Smooth muscle cell (in vitro differentiated cells): Measurements from ENCODE around the gene ARL5A. TPM values are rescaled to one million over a fixed set of nuclear protein-coding genes. Genes with fewer than 3 reads are reported as not detected.
"Not testable (repeated sequence)": the region's sequence is repeated elsewhere in the genome, so short reads cannot be mapped to it uniquely, and the experiment has no call there.

Experiments
- DNase-seq: peaks from one replicate; lab custom pipeline; 2025; ENCODE audit not compliant: unreplicated experiment; lab: John Stamatoyannopoulos, UW
- H2AFZ ChIP-seq: fragments of 200-600 bp; sonication (generic); 2 replicates; pipeline ENCODE4 v1.6.0; 2016; ENCODE audit warnings: antibody characterized with exemption, low read depth, mild to moderate bottlenecking
- H3F3A ChIP-seq: fragments of 200-600 bp; sonication (generic); 2 replicates; pipeline ENCODE4 v1.6.0; 2017; ENCODE audit warnings: antibody characterized with exemption, low read depth
- H3K27ac ChIP-seq: fragments of 200-600 bp; sonication (generic); 2 replicates; pipeline ENCODE4 v1.5.1; 2016; ENCODE audit warnings: low read depth, mild to moderate bottlenecking
- H3K27me3 ChIP-seq: fragments of 200-600 bp; sonication (generic); 2 replicates; pipeline ENCODE4 v1.6.1; 2016; ENCODE audit warnings: low read depth, mild to moderate bottlenecking
- H3K36me3 ChIP-seq: fragments of 200-600 bp; sonication (generic); 2 replicates; pipeline ENCODE4 v1.5.1; 2016; ENCODE audit warnings: low read depth
- H3K4me1 ChIP-seq: fragments of 200-600 bp; sonication (generic); 2 replicates; pipeline ENCODE4 v1.5.1; 2016; ENCODE audit warnings: low read depth
- H3K4me2 ChIP-seq: fragments of 200-600 bp; sonication (generic); 2 replicates; pipeline ENCODE4 v1.6.0; 2016; ENCODE audit warnings: mild to moderate bottlenecking
- H3K4me3 ChIP-seq: fragments of 200-600 bp; sonication (generic); 2 replicates; pipeline ENCODE4 v1.5.1; 2016; ENCODE audit warnings: mild to moderate bottlenecking
- H3K79me2 ChIP-seq: fragments of 200-600 bp; sonication (generic); 2 replicates; pipeline ENCODE4 v1.6.0; 2016; ENCODE audit warnings: low read depth, mild to moderate bottlenecking
- H3K9ac ChIP-seq: fragments of 200-600 bp; sonication (generic); 2 replicates; pipeline ENCODE4 v1.6.0; 2016; ENCODE audit warnings: low read depth
- H3K9me3 ChIP-seq: fragments of 200-600 bp; sonication (generic); replicated peaks from 2 replicates; pipeline ENCODE4 v1.5.1; 2016; ENCODE audit warnings: low read depth
- H4K20me1 ChIP-seq: fragments of 200-600 bp; sonication (generic); 2 replicates; pipeline ENCODE4 v1.6.0; 2016; ENCODE audit warnings: low read depth
- WGBS: methylation state at CpG from one replicate; pipeline ENCODE4 v1.1.7; 2016; ENCODE audit warnings: low lambda C conversion rate; 5-methylcytosine and 5-hydroxymethylcytosine counted together
- polyA plus RNA-seq: library from polyadenylated mRNA; unstranded; fragments of >200 nt; fragmentation: Nextera tagmentation; extraction: Ambion mirVana; gene quantifications from 2 replicates; pipeline ENCODE4 v1.2.1, GENCODE V29; 2016
- total RNA-seq: library from RNA; depleted of rRNA; stranded (reverse); fragments of >200 nt; gene quantifications from 2 replicates; pipeline ENCODE4 v1.2.3, GENCODE V29; 2014
- TF ChIP-seq, protein P1 (sequence below): fragments of 200-600 bp; sonication (generic); IDR thresholded peaks from 2 replicates; pipeline ENCODE4 v1.5.1; 2017; ENCODE audit warnings: borderline replicate concordance, mild to moderate bottlenecking, antibody characterized with exemption; ENCODE audit not compliant: insufficient read depth, poor library complexity, severe bottlenecking

Gene ARL5A
- total and polyA plus RNA-seq, 2 experiments from 2014 or later, result 24.2 to 81.2 TPM

GRCh38 chr2:151796774-151797173, 31.4 kb downstream of the ARL5A start:
- no peaks in the 10 kb centered on the region for H4K20me1 ChIP-seq
- WGBS, result 93% methylated on average over 2 of the region's 2 CpGs
- H3K9ac ChIP-seq, result no peak overlapping the region
- peak overlapping the region; percentile 47 for H3K27ac ChIP-seq
- peaks cover 5% of the 10 kb centered on the region for H3K36me3 ChIP-seq
- no peaks in the 10 kb centered on the region for H3K9me3 ChIP-seq
- no peak for DNase-seq
- TF ChIP-seq, protein P1, sequence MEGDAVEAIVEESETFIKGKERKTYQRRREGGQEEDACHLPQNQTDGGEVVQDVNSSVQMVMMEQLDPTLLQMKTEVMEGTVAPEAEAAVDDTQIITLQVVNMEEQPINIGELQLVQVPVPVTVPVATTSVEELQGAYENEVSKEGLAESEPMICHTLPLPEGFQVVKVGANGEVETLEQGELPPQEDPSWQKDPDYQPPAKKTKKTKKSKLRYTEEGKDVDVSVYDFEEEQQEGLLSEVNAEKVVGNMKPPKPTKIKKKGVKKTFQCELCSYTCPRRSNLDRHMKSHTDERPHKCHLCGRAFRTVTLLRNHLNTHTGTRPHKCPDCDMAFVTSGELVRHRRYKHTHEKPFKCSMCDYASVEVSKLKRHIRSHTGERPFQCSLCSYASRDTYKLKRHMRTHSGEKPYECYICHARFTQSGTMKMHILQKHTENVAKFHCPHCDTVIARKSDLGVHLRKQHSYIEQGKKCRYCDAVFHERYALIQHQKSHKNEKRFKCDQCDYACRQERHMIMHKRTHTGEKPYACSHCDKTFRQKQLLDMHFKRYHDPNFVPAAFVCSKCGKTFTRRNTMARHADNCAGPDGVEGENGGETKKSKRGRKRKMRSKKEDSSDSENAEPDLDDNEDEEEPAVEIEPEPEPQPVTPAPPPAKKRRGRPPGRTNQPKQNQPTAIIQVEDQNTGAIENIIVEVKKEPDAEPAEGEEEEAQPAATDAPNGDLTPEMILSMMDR, result no peak
- H3K4me3 ChIP-seq, result no peak overlapping the region
- H3K27me3 ChIP-seq, result no peaks in the 10 kb centered on the region
- H3K4me2 ChIP-seq, result no peak overlapping the region
- H3F3A ChIP-seq, result no peaks in the 10 kb centered on the region
- H3K4me1 ChIP-seq, result no peaks in the 10 kb centered on the region
- H2AFZ ChIP-seq, result no peak overlapping the region
- peaks cover 4% of the 10 kb centered on the region for H3K79me2 ChIP-seq

DNA sequence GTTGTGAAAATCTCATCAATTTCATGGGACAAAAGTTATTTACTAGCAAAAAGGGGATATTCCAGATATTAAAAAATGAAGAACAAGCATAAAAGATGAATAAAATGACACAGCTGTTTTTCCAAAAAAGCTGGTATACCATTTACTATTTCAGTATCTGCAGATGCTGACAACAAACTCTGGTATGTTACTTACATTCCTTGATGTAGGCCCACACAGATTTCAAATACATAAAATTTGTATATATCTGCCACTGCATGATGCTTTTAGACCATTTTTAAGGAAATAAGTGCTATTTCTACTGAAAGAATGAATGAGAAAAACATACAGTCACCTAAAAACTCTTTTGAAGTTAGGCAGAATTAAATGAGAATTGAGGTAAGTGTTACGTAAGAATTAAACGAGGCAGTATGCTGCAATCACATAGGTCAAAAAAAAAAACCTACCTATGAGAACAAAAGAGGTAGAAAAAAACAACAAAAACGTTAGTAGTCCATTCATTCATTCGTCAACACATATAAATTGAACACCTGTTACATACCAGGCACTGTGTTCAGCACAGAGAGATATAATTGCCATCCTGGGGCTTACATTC, 32.5 kb downstream of the ARL5A start:
- Histone ChIP-seq H3K79me2 (peaks cover 4% of the 10 kb centered on the region), H3K4me1 (no peaks in the 10 kb centered on the region), H3K9ac (no peak overlapping the region), H4K20me1 (no peaks in the 10 kb centered on the region), H3K27me3 (no peaks in the 10 kb centered on the region), H3K9me3 (no peaks in the 10 kb centered on the region), H3K27ac (no peak overlapping the region), H3K4me2 (no peak overlapping the region), H3K4me3 (no peak overlapping the region), H2AFZ (no peak overlapping the region), H3F3A (no peaks in the 10 kb centered on the region), H3K36me3 (no peaks in the 10 kb centered on the region)
- DNase-seq, result no peak
- TF ChIP-seq, protein P1, result no peak
- 84% methylated on average over 4 of the region's 4 CpGs for WGBS

- not testable (repeated sequence) for H3K27me3 ChIP-seq, H3K36me3 ChIP-seq, H3K4me1 ChIP-seq, H4K20me1 ChIP-seq, H3F3A ChIP-seq, H2AFZ ChIP-seq, H3K9ac ChIP-seq, H3K4me3 ChIP-seq, H3K79me2 ChIP-seq, H3K27ac ChIP-seq, H3K4me2 ChIP-seq, H3K9me3 ChIP-seq, DNase-seq
- 96% methylated on average over 6 of the region's 6 CpGs for WGBS
Observed at GRCh38 chr2:151794422-151794821, 33.8 kb downstream of the ARL5A start.

GRCh38 chr2:151793123-151793522, 35.1 kb downstream of the ARL5A start:
- Histone ChIP-seq H3K27me3 (no peaks in the 10 kb centered on the region), H2AFZ (no peak overlapping the region), H3K9ac (no peak overlapping the region), H3K4me3 (no peak overlapping the region), H3K4me2 (no peak overlapping the region), H3K9me3 (no peaks in the 10 kb centered on the region), H3K36me3 (no peaks in the 10 kb centered on the region), H3F3A (no peaks in the 10 kb centered on the region), H3K27ac (no peak overlapping the region), H4K20me1 (no peaks in the 10 kb centered on the region), H3K4me1 (no peaks in the 10 kb centered on the region), H3K79me2 (no peaks in the 10 kb centered on the region)
- 96% methylated on average over 3 of the region's 3 CpGs for WGBS
- TF ChIP-seq, protein P1, result no peak
- no peak for DNase-seq
